Measurements from ENCODE around the gene WNT3A. TPM values are rescaled to one million over a fixed set of nuclear protein-coding genes. Genes with fewer than 3 reads are reported as not detected.

Gene WNT3A
- total and polyA plus RNA-seq, 2 experiments from 2014 or later: 0.07 to 0.65 TPM

- no peak for TF ChIP-seq POLR2AphosphoS5 (IDR thresholded peaks at IDR 0.05; ENCODE audit: low read depth)
These were observed 25.2 kb downstream of the WNT3A start (continued) for GRCh38 chr1:228032041-228032440.

DNA sequence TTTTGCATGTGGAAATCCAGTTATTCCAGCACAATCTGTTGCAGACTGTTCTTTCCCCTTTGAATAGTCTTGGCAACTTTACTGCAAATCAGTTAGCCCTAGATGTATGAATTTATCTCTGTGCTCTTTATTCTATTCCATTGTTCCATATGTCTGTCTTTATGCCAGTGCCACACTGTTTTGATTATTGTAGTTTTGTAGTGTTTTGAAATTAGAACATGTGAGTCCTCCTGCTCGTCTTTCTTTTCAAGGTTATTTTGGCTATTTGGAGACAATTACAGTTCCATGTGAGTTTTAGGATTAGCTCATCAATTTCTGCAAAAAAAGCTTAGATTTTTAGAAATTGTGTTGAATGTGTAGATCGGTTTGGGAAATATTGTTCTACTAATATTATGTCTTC is 26.6 kb downstream of the WNT3A start:
- ATAC-seq (no peak), DNase-seq (ENCODE audit: low spot score) (no peak)
- no peaks in the 10 kb centered on the region for H3K36me3 Mint-ChIP-seq (ENCODE audit: low read depth)
- Histone ChIP-seq H3K27me3 (ENCODE audit: insufficient read depth) (peaks cover 58% of the 10 kb centered on the region), H3K4me2 (no peak overlapping the region), H3K4me3 (no peak overlapping the region), H3F3A (replicated peaks; ENCODE audit: low read depth) (no peaks in the 10 kb centered on the region), H4K20me1 (replicated peaks; ENCODE audit: insufficient read depth) (no peaks in the 10 kb centered on the region), H3K4me1 (ENCODE audit: insufficient read depth) (no peaks in the 10 kb centered on the region), H3K9me2 (ENCODE audit: insufficient read depth) (no peaks in the 10 kb centered on the region), H3K27ac (ENCODE audit: low read depth) (no peak overlapping the region), H2AFZ (no peak overlapping the region), H3K36me3 (ENCODE audit: insufficient read depth) (no peaks in the 10 kb centered on the region), H3K79me2 (replicated peaks; ENCODE audit: insufficient read depth) (no peaks in the 10 kb centered on the region)
- no peak for TF ChIP-seq NANOG (IDR thresholded peaks at IDR 0.05; ENCODE audit: borderline replicate concordance)
- TF ChIP-seq ETS1 (IDR thresholded peaks at IDR 0.05): no peak
- no peak for TF ChIP-seq CREB1 (CRISPR knock-in tag; IDR thresholded peaks at IDR 0.05; ENCODE audit: low read depth)
- no peak for TF ChIP-seq ZNF331 (CRISPR knock-in tag; IDR thresholded peaks at IDR 0.05; ENCODE audit: low read depth)
- no peak for TF ChIP-seq ZNF114 (CRISPR knock-in tag; IDR thresholded peaks at IDR 0.05)
- TF ChIP-seq ZNF462 (CRISPR knock-in tag; IDR thresholded peaks at IDR 0.05): no peak
- no peak for TF ChIP-seq EZH2phosphoT487 (IDR thresholded peaks at IDR 0.05; ENCODE audit: unreplicated experiment)
- no peak for TF ChIP-seq JUNB (IDR thresholded peaks at IDR 0.05; ENCODE audit: unreplicated experiment)
- no peak for TF ChIP-seq EZH2 (IDR thresholded peaks at IDR 0.05; ENCODE audit: low read depth, unreplicated experiment)
- no peak for TF ChIP-seq STAT1 (IDR thresholded peaks at IDR 0.05; ENCODE audit: unreplicated experiment)
- no peak overlapping the region for H3K4me3 Mint-ChIP-seq
- peaks cover 30% of the 10 kb centered on the region for H3K27me3 Mint-ChIP-seq (ENCODE audit: insufficient read depth, low read depth, poor library complexity)
- 0 out of 3 replicates have a peak, but pooled peaks cover 3% of the 10 kb centered on the region for H3K4me1 Mint-ChIP-seq
- H3K27ac Mint-ChIP-seq: no peak overlapping the region
- peaks cover 2% of the 10 kb centered on the region; the same call in 2 of the 3 replicates for H3K9me3 Mint-ChIP-seq

Data from GM23338 (cell line).